Measurements from ENCODE around the gene TAS2R5. TPM values are rescaled to one million over a fixed set of nuclear protein-coding genes. Genes with fewer than 3 reads are reported as not detected.
A peak's percentile ranks its signal among the peaks of the same experiment; 100 is the strongest.

Gene TAS2R5
- total RNA-seq (2021) = 0.90 to 1.8 TPM (median 1.4 TPM) in 3 replicates
- Bru-seq, nascent RNA = percentile 59 among the genes with signal in this experiment
- long read RNA-seq, experiment 1 = 0 reads
- long read RNA-seq, experiment 2 = 0 reads
- long read RNA-seq, experiment 3 = 0 reads

GRCh38 chr7:141789917-141790316, at the start of gene TAS2R5:
TAS2R5 (plus strand) TSS chr7:141790217; CDS start chr7:141790362, 145 bp downstream.
- Mint-ChIP-seq H3K36me3 (peaks cover 3% of the 10 kb centered on the region; the same call in 1 of the 2 replicates), H3K4me3 (no peak within 1 kb of the TSS), H3K9me3 (no peaks in the 10 kb centered on the region), H3K4me1 (no peaks in the 10 kb centered on the region), H3K27me3 (ENCODE audit: low read depth) (no peaks in the 10 kb centered on the region), H3K27ac (no peak within 1 kb of the TSS)
- ATAC-seq (no peak), DNase-seq (ENCODE audit: low spot score) (no peak)
- CTCF ChIA-PET = no interaction called here
- POLR2A ChIA-PET = no interaction called here
- TF ChIP-seq KAT7 (CRISPR knock-in tag; IDR thresholded peaks at IDR 0.05; ENCODE audit: borderline replicate concordance) (no peak), MYBL2 (CRISPR knock-in tag; IDR thresholded peaks at IDR 0.05) (no peak), ZNF219 (CRISPR knock-in tag; IDR thresholded peaks at IDR 0.05; ENCODE audit: borderline replicate concordance) (no peak), PRDM15 (CRISPR knock-in tag; IDR thresholded peaks at IDR 0.05) (no peak), TEAD4 (CRISPR knock-in tag; IDR thresholded peaks at IDR 0.05) (no peak), NFATC4 (CRISPR knock-in tag; IDR thresholded peaks at IDR 0.05) (no peak), CREM (CRISPR knock-in tag; IDR thresholded peaks at IDR 0.05) (no peak), ZNF425 (CRISPR knock-in tag; conservative IDR thresholded peaks at IDR 0.05) (no peak), HMGA2 (CRISPR knock-in tag; IDR thresholded peaks at IDR 0.05) (no peak), ZNF138 (CRISPR knock-in tag; conservative IDR thresholded peaks at IDR 0.05) (no peak), ZNF416 (CRISPR knock-in tag; IDR thresholded peaks at IDR 0.05) (no peak)

- Mint-ChIP-seq H3K27me3 (ENCODE audit: low read depth) (no peaks in the 10 kb centered on the region), H3K4me3 (no peak overlapping the region), H3K27ac (no peak overlapping the region), H3K9me3 (no peaks in the 10 kb centered on the region), H3K36me3 (peaks cover 72% of the 10 kb centered on the region), H3K4me1 (peaks cover 16% of the 10 kb centered on the region)
- CTCF ChIA-PET = no interaction called here
- ATAC-seq (no peak), DNase-seq (ENCODE audit: low spot score) (no peak)
- POLR2A ChIA-PET = no interaction called here
- TF ChIP-seq E2F4 (CRISPR knock-in tag; IDR thresholded peaks at IDR 0.05; ENCODE audit: borderline replicate concordance, low read depth) (no peak), ZNF219 (CRISPR knock-in tag; IDR thresholded peaks at IDR 0.05; ENCODE audit: borderline replicate concordance) (no peak), ZNF317 (CRISPR knock-in tag; IDR thresholded peaks at IDR 0.05; ENCODE audit: borderline replicate concordance, low read depth) (no peak), ARID4B (CRISPR knock-in tag; IDR thresholded peaks at IDR 0.05; ENCODE audit: borderline replicate concordance) (no peak), JUN (CRISPR knock-in tag; IDR thresholded peaks at IDR 0.05) (no peak), ZBTB21 (CRISPR knock-in tag; IDR thresholded peaks at IDR 0.05; ENCODE audit: borderline replicate concordance) (no peak), ZNF281 (CRISPR knock-in tag; IDR thresholded peaks at IDR 0.05) (no peak), PRRX2 (CRISPR knock-in tag; IDR thresholded peaks at IDR 0.05) (no peak), IRF2 (CRISPR knock-in tag; IDR thresholded peaks at IDR 0.05; ENCODE audit: borderline replicate concordance, low read depth) (no peak), ZMAT4 (CRISPR knock-in tag; IDR thresholded peaks at IDR 0.05) (no peak), FOXJ3 (CRISPR knock-in tag; IDR thresholded peaks at IDR 0.05; ENCODE audit: borderline replicate concordance) (no peak)
Measured at GRCh38 chr7:141742229-141742628, 47.8 kb upstream of the TAS2R5 start.

All from WTC11 (cell line).